K562 (cell line): ENCODE measurements around the gene AADAC. TPM values are rescaled to one million over a fixed set of nuclear protein-coding genes. Genes with fewer than 3 reads are reported as not detected.

Source experiments
- FOSL1 ChIP-seq: fragments of 200-800 bp; sonication (Bioruptor generic); conservative IDR thresholded peaks from 2 replicates; pipeline ENCODE4 v1.6.1; 2016; ENCODE audit warnings: missing genetic modification characterization, missing compliant biosample characterization
- KLF13 ChIP-seq: fragments of 450-650 bp; IDR thresholded peaks from 2 replicates; pipeline ENCODE4 v1.6.1; 2016; ENCODE audit warnings: missing genetic modification characterization, low read depth, mild to moderate bottlenecking, missing compliant biosample characterization, moderate library complexity, borderline replicate concordance
- ZBTB40 ChIP-seq, 2 experiments: fragments of 450-650 bp in 1 of 2; sonication (generic) in 1 of 2; formaldehyde crosslinking in 1 of 2; IDR thresholded peaks; 2 replicates each; pipeline versions ENCODE4 v1.7.1 to v1.9.0; 2016 to 2022; ENCODE audit warnings: inconsistent platforms in 1 of 2, mild to moderate bottlenecking in 1 of 2, missing genetic modification reagents in 1 of 2
- ZNF121 ChIP-seq: sonication (generic); formaldehyde crosslinking; conservative IDR thresholded peaks from 2 replicates; pipeline ENCODE4 v1.8.0; 2022; ENCODE audit warnings: missing genetic modification reagents
- ZNF785 ChIP-seq: fragments of 250-450 bp; sonication (Bioruptor Pico); IDR thresholded peaks from 2 replicates; pipeline ENCODE4 v1.4.0; 2020; ENCODE audit warnings: mild to moderate bottlenecking
- polyA plus RNA-seq, 8 experiments: library from polyadenylated mRNA; depleted of rRNA in 4 of 8; stranded (reverse) in 5 of 8; unstranded in 3 of 8; fragments of >200 nt; fragmentation: Nextera tagmentation in 2 of 8; fragmentation: Illumina TruSeq in 1 of 8; extraction: Ambion mirVana in 2 of 8; extraction: Trizol in 1 of 8; gene quantifications; 2 replicates each; pipeline versions ENCODE4 v1.2.1 to v1.2.3, GENCODE V29; 2011 to 2014; ENCODE audit warnings: inconsistent platforms in 1 of 8, missing spikeins in 1 of 8
- total RNA-seq, 7 experiments: library from RNA; depleted of rRNA in 6 of 7; stranded (reverse); fragments of >200 nt in 6 of 7; fragmentation: Illumina TruSeq in 2 of 7; extraction: Trizol in 2 of 7; gene quantifications; 2 replicates each; pipeline versions ENCODE4 v1.2.1 to v1.2.3, GENCODE V29; 2011 to 2021; ENCODE audit warnings: low replicate concordance in 1 of 7

The AADAC gene
- total and polyA plus RNA-seq, 9 of the 15 experiments (the other 6 are each of a cell fraction or from before 2014, with no cell fraction given) = 0.47 TPM; not detected in 8

- TF ChIP-seq KLF13 (tag) (no peak), FOSL1 (0 out of 2 replicates have a peak, but pooled peaks have one; percentile 40), ZNF121 (CRISPR knock-in tag) (no peak), ZNF785 (CRISPR knock-in tag) (no peak), ZBTB40 (IDR thresholded peaks at IDR 0.05) (peak; percentile 86), ZBTB40 (CRISPR knock-in tag; IDR thresholded peaks at IDR 0.05) (no peak)
Observed at GRCh38 chr3:151871639-151872468, 57.9 kb downstream of the AADAC start (continued).
